HG03060 (cell line): ENCODE results near the gene RSPRY1.
"Not testable (repeated sequence)": the region's sequence is repeated elsewhere in the genome, so short reads cannot be mapped to it uniquely, and the experiment has no call there.

Source experiments
- ATAC-seq: cut with Tn5 transposase; IDR thresholded peaks from one replicate; pipeline ENCODE4 v1.9.1; 2021; ENCODE audit warnings: low read depth, moderate number of reproducible peaks; ENCODE audit not compliant: unreplicated experiment

Gene RSPRY1

DNA sequence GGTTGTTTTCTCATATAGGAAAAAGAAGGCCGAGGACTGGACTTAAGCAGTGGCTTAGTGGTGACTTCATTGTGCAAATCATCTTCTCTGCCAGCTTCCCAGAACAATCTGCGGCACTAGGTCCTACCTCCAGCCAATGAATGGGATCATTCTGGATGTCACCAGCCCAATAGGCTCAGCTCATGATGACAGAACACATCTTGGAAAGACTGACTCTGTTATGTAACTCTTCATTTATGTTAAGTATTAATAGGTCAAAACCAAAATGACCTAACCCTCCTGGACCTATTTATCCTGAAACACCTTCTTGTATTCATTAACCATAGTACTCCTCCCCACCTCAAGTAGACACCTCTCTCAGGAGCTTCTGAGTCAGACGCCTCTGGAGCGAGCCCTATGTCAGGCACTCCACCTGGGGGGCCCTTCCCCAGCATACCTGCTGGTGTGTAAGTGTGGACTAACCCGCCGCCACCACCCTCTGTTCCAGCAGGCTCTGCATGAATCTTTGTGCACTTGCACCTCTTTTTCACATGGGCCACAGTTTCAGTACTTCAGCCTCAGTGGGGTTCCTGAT is 66.1 kb downstream of the RSPRY1 start:
- no peak for ATAC-seq

- no peak for ATAC-seq
These were observed 67.3 kb downstream of the RSPRY1 start for GRCh38 chr16:57253466-57253865.

DNA sequence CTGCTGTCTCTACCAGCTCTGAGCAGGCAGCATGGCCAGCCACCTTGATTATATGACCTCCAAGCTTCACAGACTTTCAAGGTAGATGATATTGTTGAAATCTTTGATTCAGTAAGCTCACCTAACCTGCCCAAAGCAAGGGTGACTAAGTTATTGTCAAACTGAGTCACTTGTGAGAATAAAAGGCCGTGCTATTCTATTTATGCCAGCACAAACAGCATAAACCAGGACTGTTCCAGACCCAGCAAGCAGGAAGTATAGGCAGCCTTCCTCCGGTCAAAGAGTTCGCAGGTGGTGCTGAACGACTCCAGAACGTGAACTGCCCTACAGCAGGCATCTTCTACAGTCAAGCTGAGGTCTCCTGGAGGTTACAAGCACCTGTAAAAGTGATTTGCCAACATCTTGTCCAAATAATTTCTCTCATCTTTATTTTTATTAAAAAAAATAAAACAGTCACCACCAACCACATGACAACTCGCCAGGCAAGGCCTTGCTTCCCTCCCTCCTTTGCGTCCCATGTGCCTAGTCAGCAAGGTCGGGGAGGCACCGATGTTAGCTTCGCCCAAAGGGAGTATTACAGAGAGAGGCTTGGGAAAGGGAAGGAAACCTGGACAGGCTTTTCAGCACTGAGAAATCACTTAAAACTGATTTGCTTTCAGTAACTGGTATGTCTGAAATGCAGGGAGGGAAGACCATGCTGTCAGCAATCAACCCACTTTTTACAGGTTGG is 69.7 kb downstream of the RSPRY1 start:
- ATAC-seq: no peak

GRCh38 chr16:57256601-57257395 is 70.7 kb downstream of the RSPRY1 start:
- no peak for ATAC-seq

GRCh38 chr16:57257455-57258070 is 71.4 kb downstream of the RSPRY1 start:
- no peak for ATAC-seq

GRCh38 chr16:57258226-57258909 is 72.2 kb downstream of the RSPRY1 start:
- no peak for ATAC-seq

- no peak for ATAC-seq
These were observed 72.9 kb downstream of the RSPRY1 start for GRCh38 chr16:57258910-57259475.

- no peak for ATAC-seq
These were observed 74.3 kb downstream of the RSPRY1 start for GRCh38 chr16:57260294-57260929.

- no peak for ATAC-seq
These were observed 75.7 kb downstream of the RSPRY1 start for GRCh38 chr16:57261806-57262205.

DNA sequence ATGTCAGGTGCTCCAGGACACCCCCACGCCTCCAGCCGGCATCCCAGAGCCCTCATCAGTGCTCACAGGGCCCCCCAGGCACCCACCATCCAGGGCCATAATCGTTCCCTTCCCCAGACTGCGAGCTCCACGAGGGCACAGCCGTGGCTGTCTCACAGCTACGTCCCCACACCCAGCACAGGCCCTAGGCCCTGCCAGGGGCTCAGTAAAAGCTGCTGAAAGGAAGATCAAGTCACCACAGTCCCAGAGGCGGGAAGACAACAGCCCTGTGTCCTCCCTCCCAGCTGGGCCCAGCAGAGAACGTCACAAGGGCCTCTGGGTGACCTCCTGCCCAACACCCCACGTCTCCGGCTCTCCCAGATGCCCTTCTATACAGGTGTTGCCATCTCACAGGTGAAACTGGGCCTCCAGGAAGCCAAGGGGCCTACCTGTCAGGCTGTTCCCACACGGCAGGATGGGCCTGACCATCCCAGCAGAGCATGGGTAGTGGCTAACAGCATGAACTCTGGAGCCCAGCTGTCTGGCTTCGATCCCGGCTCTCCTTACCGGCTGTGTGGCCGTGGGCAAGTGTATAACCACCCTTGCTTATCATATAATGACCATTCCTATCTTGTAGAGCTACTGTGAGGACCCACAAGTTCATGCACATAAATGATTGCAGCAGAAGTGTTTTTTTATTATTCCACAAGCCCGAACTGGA is 76.9 kb downstream of the RSPRY1 start:
- no peak for ATAC-seq

GRCh38 chr16:57263541-57264351 is 77.6 kb downstream of the RSPRY1 start:
- no peak for ATAC-seq

DNA sequence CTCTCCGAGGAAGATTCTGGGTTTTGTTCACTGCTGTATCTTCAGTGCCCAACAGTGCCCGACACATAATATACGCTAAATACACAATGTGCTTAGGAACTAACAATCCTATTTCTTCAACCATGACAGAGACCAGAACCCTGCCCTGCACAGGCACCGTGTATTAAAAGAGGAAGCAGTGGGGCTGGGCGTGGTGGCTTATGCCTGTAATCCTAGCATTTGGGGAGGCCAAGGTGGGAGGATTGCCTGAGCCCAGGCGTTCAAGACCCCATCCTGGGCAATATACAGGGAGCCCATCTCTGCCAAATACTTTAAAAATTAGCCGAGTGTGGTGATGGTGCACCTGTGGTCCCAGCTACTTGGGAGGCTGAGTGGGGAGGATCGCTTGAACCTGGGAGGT is 78.3 kb downstream of the RSPRY1 start:
- ATAC-seq: no peak

- no peak for ATAC-seq
These were observed 78.8 kb downstream of the RSPRY1 start for GRCh38 chr16:57264950-57265371.

GRCh38 chr16:57265850-57266530 is 79.9 kb downstream of the RSPRY1 start:
- no peak for ATAC-seq

DNA sequence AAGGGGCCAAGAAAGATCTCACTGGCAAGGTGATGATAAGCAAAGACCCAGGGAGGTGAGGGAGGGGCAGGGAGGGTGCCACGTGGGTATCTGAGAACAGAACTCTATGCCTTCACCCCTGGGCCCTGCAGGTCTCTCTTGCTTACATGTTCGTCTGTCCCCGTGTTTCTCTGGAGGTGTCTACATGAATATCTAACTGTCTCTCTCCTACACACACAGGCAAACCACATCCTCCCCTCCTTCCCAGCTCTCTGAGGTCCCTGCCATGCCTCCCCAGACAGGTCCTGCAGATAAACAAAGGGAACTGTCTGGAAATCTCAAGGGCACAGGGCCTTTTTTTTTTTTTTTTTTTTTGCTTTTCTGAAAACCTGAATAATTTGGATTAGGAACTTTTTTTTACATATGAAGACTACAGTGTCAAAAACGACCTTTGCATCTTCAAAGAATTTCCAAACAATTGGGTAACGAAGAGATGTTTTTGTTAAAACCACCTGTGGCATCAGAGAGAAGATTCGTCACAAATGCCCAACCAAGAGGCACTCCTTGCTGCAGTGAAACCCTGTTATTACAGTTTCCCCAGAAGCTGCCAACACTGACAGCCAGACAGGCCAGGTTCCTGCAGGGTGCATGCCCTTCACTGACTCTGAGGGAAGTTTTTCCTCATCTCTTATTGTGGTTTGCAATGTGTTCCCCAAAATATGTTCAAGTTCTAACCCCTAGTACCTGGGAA is 80.6 kb downstream of the RSPRY1 start:
- no peak for ATAC-seq

DNA sequence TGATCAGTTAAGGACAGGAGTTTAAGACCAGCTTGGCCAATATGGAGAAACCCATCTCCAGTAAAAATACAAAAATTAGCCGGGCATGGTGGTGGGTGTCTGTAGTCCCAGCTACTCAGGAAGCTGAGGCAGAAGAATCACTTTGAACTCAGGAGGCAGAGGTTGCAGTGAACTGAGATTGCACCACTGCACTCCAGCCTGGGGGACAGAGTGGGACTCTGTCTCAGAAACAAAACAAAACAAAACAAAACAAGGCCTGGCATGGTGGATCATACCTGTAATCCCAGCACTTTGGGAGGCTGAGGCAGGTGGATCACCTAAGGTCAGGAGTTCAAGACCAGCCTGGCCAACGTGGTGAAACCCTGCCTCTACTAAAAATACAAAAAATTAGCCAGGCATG is 81.2 kb downstream of the RSPRY1 start:
- ATAC-seq: not testable (repeated sequence)
